Activated naive CD4-positive, alpha-beta T cell treated with Interleukin-2 at 50 U/mL for 16 hours (primary cell): ENCODE measurements around the gene SPAG5.

Experiments used
- DNase-seq: peaks from one replicate; pipeline ENCODE4 v3.0.0-alpha.2; 2020

Gene SPAG5

DNA sequence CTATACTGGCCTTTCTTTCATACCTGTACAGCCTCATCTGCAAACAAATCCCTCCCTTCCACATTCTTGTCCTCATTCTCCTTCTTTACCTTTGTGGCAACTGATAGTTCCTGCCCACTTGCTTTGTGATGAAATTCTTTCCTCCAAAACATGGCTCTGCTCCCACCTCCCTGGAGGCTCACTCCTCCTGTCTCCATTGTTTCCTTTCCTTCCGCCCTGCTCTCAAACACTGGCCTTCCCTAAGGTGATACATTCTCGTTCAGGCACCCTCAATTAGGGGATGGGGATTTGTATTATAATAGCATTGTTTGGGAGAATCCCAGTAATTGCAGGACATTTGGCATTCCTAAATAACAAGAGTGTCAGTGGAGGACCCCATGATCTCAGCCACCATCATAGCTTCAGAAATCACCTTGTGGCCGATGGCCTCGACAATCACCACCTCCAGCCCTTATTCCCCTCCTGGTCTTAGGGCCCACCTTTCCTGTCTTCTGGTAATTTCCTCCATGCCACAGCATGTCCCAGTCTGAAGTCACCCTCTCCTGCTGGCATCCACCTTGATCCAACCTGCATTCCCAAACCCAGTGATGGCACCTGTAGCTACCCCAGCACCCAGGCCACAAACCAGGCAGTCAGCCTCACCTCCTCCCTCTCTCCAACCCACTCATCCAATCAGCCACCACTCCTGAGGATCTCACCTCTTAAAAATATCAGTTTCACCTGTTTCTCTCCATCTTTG, 54.3 kb downstream of the SPAG5 start:
- no peak for DNase-seq

DNA sequence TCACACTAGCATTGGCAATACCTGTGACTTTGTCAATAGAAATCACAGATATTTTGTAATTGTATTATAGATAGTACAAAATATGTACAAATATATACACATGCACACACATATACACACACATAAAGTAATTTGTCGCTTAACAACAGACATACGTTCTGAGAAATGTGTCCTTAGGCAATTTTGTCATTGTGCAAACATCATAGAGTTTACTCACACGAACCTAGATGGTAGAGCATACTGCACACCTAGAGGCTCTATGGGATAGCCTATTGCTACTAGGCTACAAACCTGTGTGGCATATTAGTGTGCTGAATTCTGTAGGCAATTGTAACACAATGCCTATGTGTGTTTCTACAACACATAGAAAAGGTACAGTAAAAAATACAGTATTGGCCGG, 57.4 kb downstream of the SPAG5 start:
- no peak for DNase-seq

DNA sequence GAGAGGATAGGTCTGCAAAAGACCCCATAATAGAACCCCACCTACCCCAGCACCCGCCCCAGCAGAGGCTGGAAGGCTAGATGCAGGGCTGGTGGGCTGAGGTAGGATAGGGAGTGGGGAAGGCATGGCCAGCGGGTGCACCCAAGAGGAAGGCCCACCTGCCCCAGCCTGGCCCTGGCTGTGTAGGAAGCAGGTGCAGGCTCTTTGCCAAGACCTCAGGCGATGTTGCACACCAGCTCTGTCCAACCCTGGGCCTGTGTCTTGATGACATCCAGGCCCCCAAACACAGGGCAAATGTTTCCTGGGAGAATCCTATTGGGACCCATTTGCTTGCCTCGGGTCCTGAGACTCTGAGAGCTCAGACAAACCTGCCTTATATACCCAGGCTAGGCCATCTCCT, 58.6 kb downstream of the SPAG5 start:
- no peak for DNase-seq

DNA sequence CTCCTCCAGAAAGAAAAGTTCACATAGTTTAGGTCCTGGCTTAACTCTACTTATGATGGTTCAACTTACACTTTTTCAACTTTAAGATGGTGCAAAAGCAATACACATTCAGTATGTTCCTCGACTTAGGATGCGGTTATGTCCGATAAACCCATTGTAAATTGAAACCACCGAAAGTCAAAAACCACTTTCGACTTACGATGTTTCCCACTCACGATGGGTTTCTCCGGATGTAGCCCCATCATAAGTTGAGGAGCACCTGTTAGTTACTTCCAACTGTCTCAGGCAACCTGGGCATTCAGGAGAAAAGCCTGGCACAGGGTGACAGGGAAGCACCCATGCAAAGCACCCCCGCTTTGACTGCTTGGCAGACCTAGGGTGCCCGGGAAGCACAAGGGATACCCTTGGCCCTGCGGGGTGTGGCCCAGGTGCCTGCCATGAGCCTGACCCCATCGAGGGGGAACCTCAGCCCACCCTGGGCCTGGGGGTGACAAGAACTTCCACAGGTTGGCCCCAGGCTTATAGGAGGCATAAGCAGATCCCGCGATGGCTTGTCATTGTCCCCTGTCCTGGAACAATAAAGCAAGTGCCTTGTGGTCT, 60.4 kb downstream of the SPAG5 start:
- DNase-seq = no peak

DNA sequence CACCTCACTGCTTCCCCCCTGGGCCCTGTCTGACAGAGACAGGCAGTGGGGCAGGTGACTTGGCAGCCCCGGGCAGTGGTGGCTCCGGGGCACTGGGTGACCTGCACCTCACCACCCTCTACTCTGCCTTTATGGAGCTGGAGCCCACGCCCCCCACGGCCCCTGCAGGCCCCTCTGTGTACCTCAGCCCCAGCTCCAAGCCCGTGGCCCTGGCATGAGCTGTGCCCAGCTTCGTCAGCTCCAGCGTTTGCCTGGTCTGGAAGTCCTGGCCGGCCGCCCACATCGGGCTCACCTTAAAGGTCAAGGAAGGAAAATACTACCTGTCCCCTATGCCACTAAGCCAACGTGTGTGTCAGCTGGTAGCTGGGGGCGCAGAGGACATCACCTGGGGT, 61.6 kb downstream of the SPAG5 start:
- DNase-seq = no peak

DNA sequence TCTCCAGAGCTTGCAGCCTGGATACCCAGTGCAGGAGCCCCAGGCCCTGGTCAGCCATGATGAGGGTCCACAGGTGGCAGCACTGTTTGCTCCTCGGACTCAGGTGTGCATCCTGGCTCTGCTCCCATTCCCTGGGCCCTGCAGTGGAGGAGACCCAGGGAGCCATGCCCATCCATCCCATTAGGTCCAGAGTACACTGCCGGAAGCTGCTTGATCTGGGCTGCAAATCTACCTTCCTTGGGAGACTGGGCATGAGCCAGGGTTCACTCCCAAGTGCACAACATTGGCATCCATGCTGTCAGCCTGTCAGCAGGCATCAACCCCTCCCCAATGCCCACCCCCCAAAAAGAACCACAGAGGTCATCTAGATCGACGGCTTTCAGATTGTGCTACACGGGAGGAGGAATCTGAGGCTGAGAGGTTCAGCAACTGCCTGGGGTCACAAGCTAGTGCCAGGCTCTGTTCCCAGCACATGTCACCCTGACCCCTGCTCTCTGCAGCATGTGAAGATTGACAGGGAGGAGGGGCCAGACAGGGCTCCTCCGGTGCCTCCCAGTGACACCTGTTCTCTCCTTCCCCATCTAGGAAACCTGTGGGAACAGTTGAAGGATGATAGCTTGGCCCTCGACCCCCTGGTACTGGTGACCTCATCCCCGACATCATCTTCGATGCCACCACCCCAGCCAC, 62.1 kb downstream of the SPAG5 start:
- DNase-seq = no peak

DNA sequence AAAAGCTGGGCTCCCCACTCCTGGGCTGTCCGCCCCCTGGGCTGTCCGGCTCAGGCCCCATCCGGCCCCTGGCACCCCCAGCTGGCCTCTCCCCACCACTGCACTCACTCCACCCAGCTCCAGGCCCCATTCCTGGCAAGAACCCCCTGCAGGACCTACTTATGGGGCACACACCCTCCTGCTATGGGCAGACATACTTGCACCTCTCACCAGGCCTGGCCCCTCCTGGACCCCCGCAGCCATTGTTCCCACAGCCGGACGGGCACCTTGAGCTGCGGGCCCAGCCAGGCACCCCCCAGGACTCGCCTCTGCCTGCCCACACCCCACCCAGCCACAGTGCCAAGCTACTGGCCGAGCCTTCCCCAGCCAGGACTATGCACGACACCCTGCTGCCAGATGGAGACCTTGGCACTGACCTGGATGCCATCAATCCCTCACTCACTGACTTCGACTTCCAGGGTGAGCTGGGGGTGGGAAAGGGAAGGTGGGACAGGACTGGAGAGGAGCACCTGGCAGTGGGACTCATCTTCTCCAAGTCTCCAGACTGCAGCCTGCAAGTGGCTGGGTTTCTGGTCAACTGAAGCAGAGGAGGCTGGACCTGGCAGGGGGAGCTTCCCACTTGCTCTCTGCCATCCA, 64.0 kb downstream of the SPAG5 start:
- DNase-seq = no peak

DNA sequence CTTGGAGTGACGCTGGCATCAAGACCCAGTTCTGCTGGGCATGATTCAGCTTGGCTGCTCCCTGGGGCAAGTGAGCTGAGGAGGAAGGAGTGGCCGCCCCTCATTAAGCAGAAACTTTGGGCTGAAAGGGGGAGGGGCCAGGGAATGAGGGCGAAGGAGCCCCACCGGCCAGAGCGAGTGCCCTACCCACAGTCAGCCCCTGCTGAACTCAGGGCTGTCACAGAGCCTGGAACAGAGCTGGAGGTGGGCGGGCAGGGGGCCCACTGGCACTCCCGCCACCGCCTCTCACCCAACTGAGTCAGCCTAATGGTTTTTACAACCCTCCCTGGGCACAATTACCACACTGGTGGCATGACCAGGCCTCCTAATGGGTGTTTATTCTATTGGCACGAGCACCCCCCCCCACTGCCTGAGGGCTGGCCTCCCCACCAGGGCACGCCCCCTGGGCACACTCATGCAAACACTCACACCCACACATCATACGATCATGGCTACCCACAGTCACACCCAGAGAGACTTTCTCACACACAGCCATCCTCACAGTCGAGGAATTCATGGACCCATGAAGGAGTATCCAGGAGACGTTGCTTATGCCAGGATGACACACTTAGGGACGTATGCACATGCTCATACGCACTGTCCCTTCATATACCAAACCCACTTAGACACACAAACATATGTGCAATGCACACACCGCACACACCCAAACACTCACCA, 65.6 kb downstream of the SPAG5 start:
- no peak for DNase-seq

DNA sequence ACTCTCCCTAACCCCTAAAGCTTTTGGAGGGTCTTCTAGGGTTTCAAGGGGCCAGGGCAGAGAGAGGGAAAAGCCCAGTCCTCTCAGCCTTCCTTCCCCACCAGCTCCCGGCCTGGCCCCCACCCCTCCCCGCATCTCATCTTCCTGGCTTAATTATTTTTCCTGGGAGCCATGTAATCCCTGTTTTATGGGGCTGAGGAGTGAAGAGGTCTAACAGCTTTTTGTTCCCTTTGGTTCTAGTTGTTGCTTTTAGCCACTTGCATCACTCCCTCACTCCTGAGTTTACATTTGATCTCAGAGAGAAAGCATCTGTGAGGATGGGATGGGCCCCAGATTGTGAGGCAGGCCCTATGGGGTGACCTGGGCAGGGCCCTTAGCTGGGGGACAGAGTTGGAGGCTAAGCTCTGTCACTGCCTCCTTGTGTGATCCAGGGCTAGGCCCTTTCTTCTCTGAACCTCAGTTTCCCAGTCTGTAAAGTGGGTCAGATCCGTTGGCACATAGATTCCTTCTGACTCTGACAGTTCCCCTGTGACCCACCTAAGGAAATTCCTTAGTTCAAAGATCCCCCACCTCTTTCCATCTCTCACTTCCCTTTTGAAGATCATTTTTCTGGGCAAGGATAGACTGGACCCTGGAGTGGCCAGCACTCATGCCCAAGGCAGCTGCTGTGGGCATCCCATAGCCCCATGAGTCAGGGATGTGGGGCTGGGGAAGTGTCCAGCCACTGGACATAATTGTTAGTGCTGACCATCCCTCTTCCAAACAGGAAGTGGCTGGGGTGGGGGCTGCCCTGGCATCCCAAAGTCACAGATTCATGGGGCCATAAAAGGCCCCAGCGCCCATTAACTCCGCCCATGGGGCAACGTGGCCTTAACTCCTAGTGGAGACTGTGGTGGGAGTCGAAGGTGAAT, 66.5 kb downstream of the SPAG5 start:
- no peak for DNase-seq

DNA sequence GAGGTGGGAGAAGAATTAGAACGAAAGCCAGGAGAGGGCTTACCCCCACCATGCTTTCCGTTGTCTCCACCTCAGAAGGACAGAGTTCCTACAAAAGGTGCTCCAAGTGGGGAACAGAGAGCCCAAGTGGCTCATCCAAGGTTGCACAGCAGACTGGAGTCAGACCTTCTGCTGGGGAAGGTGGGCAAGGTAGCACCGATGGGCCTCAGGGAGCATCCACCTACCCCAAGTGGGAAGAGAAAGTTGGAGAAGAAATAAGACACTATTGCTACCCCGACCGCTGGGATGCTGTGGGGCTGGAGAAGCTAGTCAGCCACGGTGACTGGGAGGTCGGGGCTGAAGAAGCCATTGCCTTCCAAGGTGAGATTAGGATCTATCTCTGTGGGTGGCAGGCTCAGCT, 67.9 kb downstream of the SPAG5 start:
- DNase-seq = no peak

DNA sequence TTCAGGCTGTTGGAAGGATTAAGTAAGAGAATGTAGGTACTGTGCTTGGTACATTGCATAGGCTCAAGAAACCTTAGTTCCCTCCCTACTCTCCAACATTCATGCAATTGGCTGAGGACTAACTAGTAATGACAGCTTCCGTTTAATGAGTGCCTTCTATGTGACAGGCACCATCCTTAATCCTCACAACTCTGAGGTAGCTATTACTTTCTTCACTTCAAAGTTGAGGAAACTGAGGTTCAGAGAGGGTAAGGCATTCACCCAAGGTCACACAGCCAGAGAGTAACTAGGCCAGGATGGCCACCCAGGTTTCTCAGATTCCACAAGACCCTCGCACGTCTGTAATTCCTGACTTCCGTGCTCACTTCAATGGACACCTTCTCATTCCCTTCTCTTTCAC, 68.6 kb downstream of the SPAG5 start:
- no peak for DNase-seq

DNA sequence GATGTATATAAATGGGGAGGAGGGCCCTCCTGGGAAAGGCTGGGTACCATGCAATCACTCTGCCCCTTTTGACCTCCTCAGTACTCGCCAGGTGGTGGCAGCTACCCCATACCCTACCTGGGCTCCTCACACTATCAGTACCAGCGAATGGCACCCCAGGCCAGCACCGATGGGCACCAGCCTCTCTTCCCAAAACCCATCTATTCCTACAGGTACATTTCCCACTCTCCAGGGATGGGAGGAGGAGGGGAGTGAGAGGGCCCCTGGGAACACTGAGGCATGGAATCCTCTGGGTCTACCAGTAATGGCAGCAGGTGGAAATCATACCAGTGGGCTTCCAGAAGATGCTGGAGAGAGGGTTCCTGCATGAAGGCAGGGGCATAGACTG, 69.8 kb downstream of the SPAG5 start:
- no peak for DNase-seq

DNA sequence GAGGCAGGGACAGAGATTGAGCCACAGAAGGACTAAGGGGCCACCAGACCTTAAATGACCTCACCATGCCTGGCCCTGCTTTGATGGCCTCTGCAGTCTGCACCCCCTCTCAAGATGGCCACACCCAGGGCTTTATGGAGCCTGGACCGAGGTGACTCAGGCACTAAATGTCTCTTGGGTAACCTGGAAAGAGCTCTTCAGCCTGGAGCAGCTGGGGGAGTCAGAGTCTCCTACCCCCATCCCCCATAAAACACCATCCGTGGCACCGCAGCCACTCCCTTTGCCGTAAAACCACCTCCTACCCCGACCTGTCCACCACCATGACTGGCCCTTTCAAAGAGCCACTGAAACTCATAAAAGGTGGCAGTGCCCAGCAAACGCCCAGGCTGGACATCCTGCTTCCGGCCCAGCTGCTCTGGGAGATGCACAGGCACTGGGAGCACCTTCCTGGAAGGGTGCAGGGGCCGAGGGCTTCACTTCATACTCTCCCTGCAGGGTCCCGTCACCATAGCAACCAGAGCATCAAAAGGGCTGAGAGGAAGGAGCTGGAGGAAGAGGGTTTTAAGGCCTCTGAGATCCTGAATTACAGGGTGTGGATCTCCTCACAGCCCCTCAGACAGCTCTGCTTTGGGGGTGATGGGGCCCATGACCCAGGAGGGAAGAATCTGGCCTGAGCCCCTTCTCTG, 70.4 kb downstream of the SPAG5 start:
- DNase-seq = no peak

DNA sequence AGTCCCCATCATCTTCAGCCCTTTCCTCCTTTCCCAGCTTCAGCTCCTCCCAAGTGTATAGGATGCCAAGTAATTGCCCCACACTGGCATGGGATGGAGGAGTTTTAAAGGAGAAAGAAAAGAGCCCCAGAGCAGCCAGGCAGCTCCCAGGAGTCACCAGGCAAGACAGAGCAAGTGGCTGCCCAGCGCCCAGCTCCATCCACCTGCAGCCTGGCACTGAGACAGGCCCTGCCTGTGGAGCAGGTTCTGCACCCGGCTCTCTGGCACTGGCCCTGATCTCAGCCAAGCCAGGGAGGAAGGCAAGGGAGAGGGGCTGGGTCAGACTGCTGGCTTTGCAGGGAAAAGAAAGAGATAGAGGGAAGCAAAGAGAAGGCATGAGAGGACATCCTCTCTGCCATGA, 71.0 kb downstream of the SPAG5 start:
- no peak for DNase-seq
